Vagina (tissue), 2 donors: ENCODE measurements around the gene FAM234B. TPM values are rescaled to one million over a fixed set of nuclear protein-coding genes. Genes with fewer than 3 reads are reported as not detected.

ENCODE experiments used
- DNase-seq, 2 donors: peaks; one replicate each; pipeline ENCODE4 v3.0.0-alpha.2; 2017; ENCODE audit errors: extremely low spot score in 2 of 2
- H3K27ac ChIP-seq: fragments of 200-600 bp; sonication (generic); one replicate; pipeline ENCODE4 v1.5.1; 2019
- H3K27me3 ChIP-seq: fragments of 200-600 bp; sonication (generic); one replicate; pipeline ENCODE4 v1.5.1; 2019
- H3K36me3 ChIP-seq, 2 donors: fragments of 200-600 bp; sonication (generic); one replicate each; pipeline ENCODE4 v1.5.1; 2017 to 2019
- H3K4me1 ChIP-seq: fragments of 200-600 bp; sonication (generic); one replicate; pipeline ENCODE4 v1.5.1; 2019
- H3K4me3 ChIP-seq, 2 donors: fragments of 200-600 bp; sonication (generic); 1 replicate in 1 of 2; 2 replicates in 1 of 2; pipeline ENCODE4 v1.5.1; 2016 to 2019
- H3K9me3 ChIP-seq: fragments of 200-600 bp; sonication (generic); one replicate; pipeline ENCODE4 v1.5.1; 2019
- POLR2A ChIP-seq, 2 donors: fragments of 450-650 bp; IDR thresholded peaks; one replicate each; pipeline ENCODE4 v1.6.1; 2017; ENCODE audit warnings: antibody characterized with exemption in 2 of 2, mild to moderate bottlenecking in 2 of 2, moderate library complexity in 2 of 2
- POLR2AphosphoS5 ChIP-seq, 2 donors: sonication (generic); formaldehyde crosslinking; IDR thresholded peaks; one replicate each; pipeline ENCODE4 v1.9.0; 2017; ENCODE audit warnings: antibody characterized with exemption in 2 of 2, mild to moderate bottlenecking in 2 of 2, low read depth in 1 of 2; ENCODE audit not compliant: insufficient read depth in 1 of 2
- intact Hi-C: fragments of 100-400 bp; cut with DNase I; formaldehyde crosslinking; loops from one replicate; pipeline ENCODE4 v1.15.1; 2023
- total RNA-seq: library from RNA; depleted of rRNA; stranded (reverse); fragments of >200 nt; gene quantifications from one replicate; pipeline ENCODE4 v1.2.3, GENCODE V29; 2016
- TF ChIP-seq, protein P1 (sequence below), 3 experiments: fragments of 450-650 bp in 2 of 3; fragments of 200-600 bp in 1 of 3; sonication (generic) in 1 of 3; IDR thresholded peaks; one replicate each; pipeline ENCODE4 v1.5.1; 2017 to 2019; ENCODE audit warnings: antibody characterized with exemption in 3 of 3, mild to moderate bottlenecking in 2 of 3, moderate library complexity in 2 of 3

FAM234B gene
- total RNA-seq, 1 donor from 2014 or later, result 11.0 TPM

GRCh38 chr12:13074396-13075117 lies 30.4 kb downstream of the FAM234B start:
- TF ChIP-seq POLR2AphosphoS5 (IDR thresholded peaks at IDR 0.05; ENCODE audit: insufficient read depth in 1 of 2, low read depth in 1 of 2), result no peak
- TF ChIP-seq, protein P1, sequence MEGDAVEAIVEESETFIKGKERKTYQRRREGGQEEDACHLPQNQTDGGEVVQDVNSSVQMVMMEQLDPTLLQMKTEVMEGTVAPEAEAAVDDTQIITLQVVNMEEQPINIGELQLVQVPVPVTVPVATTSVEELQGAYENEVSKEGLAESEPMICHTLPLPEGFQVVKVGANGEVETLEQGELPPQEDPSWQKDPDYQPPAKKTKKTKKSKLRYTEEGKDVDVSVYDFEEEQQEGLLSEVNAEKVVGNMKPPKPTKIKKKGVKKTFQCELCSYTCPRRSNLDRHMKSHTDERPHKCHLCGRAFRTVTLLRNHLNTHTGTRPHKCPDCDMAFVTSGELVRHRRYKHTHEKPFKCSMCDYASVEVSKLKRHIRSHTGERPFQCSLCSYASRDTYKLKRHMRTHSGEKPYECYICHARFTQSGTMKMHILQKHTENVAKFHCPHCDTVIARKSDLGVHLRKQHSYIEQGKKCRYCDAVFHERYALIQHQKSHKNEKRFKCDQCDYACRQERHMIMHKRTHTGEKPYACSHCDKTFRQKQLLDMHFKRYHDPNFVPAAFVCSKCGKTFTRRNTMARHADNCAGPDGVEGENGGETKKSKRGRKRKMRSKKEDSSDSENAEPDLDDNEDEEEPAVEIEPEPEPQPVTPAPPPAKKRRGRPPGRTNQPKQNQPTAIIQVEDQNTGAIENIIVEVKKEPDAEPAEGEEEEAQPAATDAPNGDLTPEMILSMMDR (IDR thresholded peaks at IDR 0.05), result no peak
- TF ChIP-seq POLR2A (IDR thresholded peaks at IDR 0.05), result no peak
- Histone ChIP-seq H3K9me3 (no peaks in the 10 kb centered on the region), H3K27ac (no peak overlapping the region), H3K36me3 (peaks cover 0 to 2% of the 10 kb centered on the region in 2 donors), H3K4me1 (no peaks in the 10 kb centered on the region), H3K4me3 (no peak overlapping the region), H3K27me3 (no peaks in the 10 kb centered on the region)
- intact Hi-C loops, result no loop called here
- no peak for DNase-seq

- Histone ChIP-seq H3K4me1 (no peaks in the 10 kb centered on the region), H3K36me3 (no peaks in the 10 kb centered on the region)
- intact Hi-C loops, result no loop called here
Observed at GRCh38 chr12:13075118-13075480, 30.9 kb downstream of the FAM234B start.

DNA sequence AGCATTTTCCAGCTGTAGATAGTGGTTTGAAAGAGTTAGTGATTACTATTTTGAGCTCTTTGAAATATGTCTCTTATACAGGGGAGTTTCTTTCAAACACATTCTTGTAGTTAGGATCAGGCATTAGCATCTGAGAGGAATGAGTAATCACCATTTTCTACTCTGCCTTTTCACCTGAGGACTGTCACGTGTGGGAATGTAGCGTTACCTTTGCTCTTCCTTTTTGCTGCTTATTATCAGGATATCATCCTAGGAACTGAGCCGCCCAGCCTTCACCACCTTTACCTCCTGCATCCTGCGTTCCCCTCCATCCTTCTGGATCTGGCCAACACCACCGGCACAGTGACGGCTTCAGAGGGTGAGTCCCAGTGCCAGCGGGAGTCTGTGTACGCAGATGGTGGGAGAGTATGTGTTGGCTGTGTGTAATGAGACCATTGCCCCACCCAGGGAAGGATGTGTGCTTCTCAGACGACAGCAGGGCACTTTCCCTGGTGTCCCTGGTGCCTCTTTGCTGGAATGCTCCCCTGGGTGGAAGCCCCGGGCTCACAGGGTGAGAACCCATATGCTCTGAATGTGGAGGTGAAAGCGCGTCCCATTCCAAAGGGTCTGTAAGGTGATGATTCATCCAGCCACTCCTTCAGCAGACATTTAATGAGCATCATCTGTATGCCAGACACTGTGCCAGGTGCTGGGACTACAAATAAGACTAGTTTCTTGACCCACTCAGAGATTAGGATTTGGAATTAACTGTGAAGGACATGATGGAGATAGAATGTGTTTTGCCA lies 31.8 kb downstream of the FAM234B start:
- no peaks in the 10 kb centered on the region for H3K36me3 ChIP-seq
- DNase-seq, result no peak
- intact Hi-C loops, result no loop called here
- TF ChIP-seq, protein P1 (IDR thresholded peaks at IDR 0.05), result no peak
- H3K27ac ChIP-seq, result no peak overlapping the region
- no peak overlapping the region for H3K4me3 ChIP-seq
- H3K4me1 ChIP-seq, result no peaks in the 10 kb centered on the region
- no peaks in the 10 kb centered on the region for H3K9me3 ChIP-seq
- no peaks in the 10 kb centered on the region for H3K27me3 ChIP-seq

More at GRCh38 chr12:13075118-13075480, 30.9 kb downstream of the FAM234B start:
- H3K4me3 ChIP-seq, result no peak overlapping the region
- no peak overlapping the region for H3K27ac ChIP-seq
- no peak for DNase-seq
- H3K27me3 ChIP-seq, result no peaks in the 10 kb centered on the region
- TF ChIP-seq POLR2AphosphoS5 (IDR thresholded peaks at IDR 0.05; ENCODE audit: insufficient read depth in 1 of 2, low read depth in 1 of 2) (no peak), POLR2A (IDR thresholded peaks at IDR 0.05) (no peak)
- TF ChIP-seq, protein P1 (IDR thresholded peaks at IDR 0.05), result no peak
- H3K9me3 ChIP-seq, result no peaks in the 10 kb centered on the region

GRCh38 chr12:13079440-13079906 lies 35.3 kb downstream of the FAM234B start:
- TF ChIP-seq POLR2AphosphoS5 (IDR thresholded peaks at IDR 0.05; ENCODE audit: insufficient read depth in 1 of 2, low read depth in 1 of 2) (no peak), POLR2A (IDR thresholded peaks at IDR 0.05) (no peak)
- TF ChIP-seq, protein P1 (IDR thresholded peaks at IDR 0.05), result no peak
- H3K4me3 ChIP-seq, result no peak overlapping the region
- no peak overlapping the region for H3K27ac ChIP-seq
- DNase-seq, result no peak
- intact Hi-C loops, result no loop called here
- H3K27me3 ChIP-seq, result no peaks in the 10 kb centered on the region
- H3K36me3 ChIP-seq, result no peaks in the 10 kb centered on the region
- no peaks in the 10 kb centered on the region for H3K9me3 ChIP-seq
- H3K4me1 ChIP-seq, result no peaks in the 10 kb centered on the region

DNA sequence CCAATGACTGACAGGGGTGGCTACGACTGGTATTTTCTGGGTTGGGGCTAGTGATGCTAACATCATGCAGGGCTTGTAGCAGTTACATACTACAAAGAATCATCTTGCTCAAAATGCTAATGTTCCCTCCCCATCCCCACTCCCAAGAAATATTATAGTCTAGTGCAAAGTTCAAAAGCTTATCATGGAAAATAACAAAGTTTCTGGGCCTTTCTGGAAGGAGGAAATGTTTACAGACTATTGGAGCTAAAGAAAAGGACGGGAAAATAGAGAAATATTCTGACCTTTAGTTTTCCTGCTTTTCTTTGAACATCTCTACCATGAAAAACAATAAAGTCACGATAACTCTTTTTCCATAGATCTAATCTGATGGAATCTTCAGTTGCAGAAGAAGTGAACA lies 36.1 kb downstream of the FAM234B start:
- no peak overlapping the region for H3K27ac ChIP-seq
- H3K27me3 ChIP-seq, result no peaks in the 10 kb centered on the region
- no peak for DNase-seq
- no peaks in the 10 kb centered on the region for H3K4me1 ChIP-seq
- intact Hi-C loops, result no loop called here
- no peak overlapping the region for H3K4me3 ChIP-seq
- TF ChIP-seq, protein P1 (IDR thresholded peaks at IDR 0.05), result no peak
- TF ChIP-seq POLR2AphosphoS5 (IDR thresholded peaks at IDR 0.05; ENCODE audit: insufficient read depth in 1 of 2, low read depth in 1 of 2) (no peak), POLR2A (IDR thresholded peaks at IDR 0.05) (no peak)
- H3K36me3 ChIP-seq, result no peaks in the 10 kb centered on the region
- H3K9me3 ChIP-seq, result no peaks in the 10 kb centered on the region
